ENCODE data around the gene TENT5C. TPM values are rescaled to one million over a fixed set of nuclear protein-coding genes. Genes with fewer than 3 reads are reported as not detected.
A peak's percentile ranks its signal among the peaks of the same experiment; 100 is the strongest.

The TENT5C gene
- total RNA-seq, 1 donor from 2014 or later, result 59.3 TPM

DNA sequence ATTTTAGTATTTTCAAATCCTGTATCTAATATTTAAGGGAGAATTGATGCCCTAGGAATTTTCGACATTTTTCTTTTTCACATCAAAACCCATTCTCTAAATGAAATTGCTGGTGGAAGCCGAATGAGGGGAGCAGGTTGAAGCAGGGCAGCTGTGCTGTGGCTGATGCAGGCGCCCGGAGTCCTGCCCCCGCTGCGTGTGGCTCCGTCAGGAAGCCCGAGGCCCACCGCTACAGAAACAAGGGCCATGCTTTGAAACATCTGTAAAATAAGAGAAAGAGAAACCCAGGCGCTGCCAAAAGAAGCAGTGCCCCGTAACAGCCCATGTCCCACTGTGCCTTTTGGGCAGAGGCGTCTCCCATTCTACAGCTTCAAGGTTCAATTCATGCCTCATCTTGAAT, 41.1 kb downstream of the TENT5C start:
- intact Hi-C loops (cut with micrococcal nuclease), result no loop called here
- Mint-ChIP-seq H3K4me3 (no peak overlapping the region), H3K4me1 (peaks cover 33% of the 10 kb centered on the region), H3K27ac (no peak overlapping the region), H3K9me3 (no peaks in the 10 kb centered on the region), H3K27me3 (no peaks in the 10 kb centered on the region), H3K36me3 (ENCODE audit: low read depth) (no peaks in the 10 kb centered on the region)
- CTCF ChIA-PET, result interaction anchor here (1.1 to 1.7 kb wide), 2 partner anchors 9 to 28 kb away, joined by 5 to 6 read pairs; no protein-coding TSS in a partner anchor
- POLR2A ChIA-PET, result interaction anchor here (38.9 kb wide), 1 partner anchor 22 kb away, joined by 1269 read pairs; the partner anchor contains the start of gene TENT5C
- ATAC-seq (ENCODE audit: low read depth), result no peak
- DNase-seq, result peak; percentile 2
- TF ChIP-seq, protein P1, sequence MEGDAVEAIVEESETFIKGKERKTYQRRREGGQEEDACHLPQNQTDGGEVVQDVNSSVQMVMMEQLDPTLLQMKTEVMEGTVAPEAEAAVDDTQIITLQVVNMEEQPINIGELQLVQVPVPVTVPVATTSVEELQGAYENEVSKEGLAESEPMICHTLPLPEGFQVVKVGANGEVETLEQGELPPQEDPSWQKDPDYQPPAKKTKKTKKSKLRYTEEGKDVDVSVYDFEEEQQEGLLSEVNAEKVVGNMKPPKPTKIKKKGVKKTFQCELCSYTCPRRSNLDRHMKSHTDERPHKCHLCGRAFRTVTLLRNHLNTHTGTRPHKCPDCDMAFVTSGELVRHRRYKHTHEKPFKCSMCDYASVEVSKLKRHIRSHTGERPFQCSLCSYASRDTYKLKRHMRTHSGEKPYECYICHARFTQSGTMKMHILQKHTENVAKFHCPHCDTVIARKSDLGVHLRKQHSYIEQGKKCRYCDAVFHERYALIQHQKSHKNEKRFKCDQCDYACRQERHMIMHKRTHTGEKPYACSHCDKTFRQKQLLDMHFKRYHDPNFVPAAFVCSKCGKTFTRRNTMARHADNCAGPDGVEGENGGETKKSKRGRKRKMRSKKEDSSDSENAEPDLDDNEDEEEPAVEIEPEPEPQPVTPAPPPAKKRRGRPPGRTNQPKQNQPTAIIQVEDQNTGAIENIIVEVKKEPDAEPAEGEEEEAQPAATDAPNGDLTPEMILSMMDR (IDR thresholded peaks at IDR 0.05), result no peak

DNA sequence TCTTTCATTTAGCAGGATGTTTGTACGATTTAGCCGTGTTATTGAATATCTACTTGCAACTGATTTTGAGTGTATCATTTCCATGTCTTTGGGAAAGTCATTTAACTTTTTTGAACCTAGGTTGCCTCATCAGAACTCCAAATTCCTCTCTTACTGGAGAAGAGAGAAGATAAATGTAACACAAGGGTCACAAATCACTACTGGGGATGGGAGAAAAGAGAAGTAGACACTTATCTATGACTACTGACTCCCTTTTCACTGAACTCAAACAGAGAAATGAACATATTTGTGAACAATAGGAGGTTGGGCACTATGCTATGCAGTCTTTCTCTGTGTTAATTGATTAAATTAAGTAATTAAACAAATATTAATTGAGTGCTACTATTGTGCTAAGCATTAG, 42.2 kb downstream of the TENT5C start:
- Mint-ChIP-seq H3K27ac (no peak overlapping the region), H3K9me3 (no peaks in the 10 kb centered on the region), H3K4me1 (peaks cover 44% of the 10 kb centered on the region), H3K27me3 (no peaks in the 10 kb centered on the region), H3K4me3 (no peak overlapping the region), H3K36me3 (ENCODE audit: low read depth) (no peaks in the 10 kb centered on the region)
- TF ChIP-seq, protein P1 (IDR thresholded peaks at IDR 0.05), result no peak
- ChIA-PET POLR2A (interaction anchor here (38.9 kb wide), 1 partner anchor 23 kb away, joined by 1269 read pairs; the partner anchor contains the start of gene TENT5C), CTCF (interaction anchor here (1.0 kb wide), 1 partner anchor 106 kb away, joined by 3 read pairs; no protein-coding TSS in a partner anchor)
- no peak for DNase-seq
- intact Hi-C loops (cut with micrococcal nuclease), result no loop called here
- ATAC-seq (ENCODE audit: low read depth), result no peak

DNA sequence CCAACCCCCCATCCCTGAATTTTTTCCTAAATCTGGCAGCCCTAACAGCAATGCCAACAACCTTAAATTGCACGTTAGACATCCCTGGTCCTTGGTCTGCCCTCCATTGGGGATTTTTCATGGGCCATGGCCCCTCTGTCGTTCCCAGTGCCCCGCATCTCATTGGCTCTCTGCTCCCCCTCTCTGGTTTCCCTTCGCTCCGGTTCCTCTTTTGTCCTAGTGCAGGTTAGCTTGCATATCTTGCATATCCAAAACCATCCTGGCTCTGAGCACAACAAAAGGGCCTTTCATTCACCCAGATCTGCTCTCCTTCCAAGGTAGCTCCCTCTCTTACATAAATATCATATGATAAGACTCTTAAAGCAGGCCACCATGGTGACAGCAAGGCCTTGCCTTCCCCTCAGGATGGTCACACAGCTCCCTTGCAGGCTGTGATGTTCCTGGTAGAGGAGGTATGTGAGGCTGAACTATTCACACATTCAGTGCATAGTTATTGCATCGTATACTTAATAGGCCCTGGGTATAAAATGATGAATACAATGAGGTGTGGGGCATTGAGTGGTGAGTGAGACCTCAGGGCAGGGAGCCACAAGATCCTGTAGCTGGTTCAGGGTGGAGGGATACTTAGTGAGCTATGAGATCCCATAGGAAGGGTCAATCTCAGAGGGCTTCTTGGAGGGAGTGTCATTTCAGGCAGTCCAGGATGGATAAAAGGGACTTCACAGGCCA, 45.2 kb downstream of the TENT5C start:
- intact Hi-C loops (cut with micrococcal nuclease), result no loop called here
- Mint-ChIP-seq H3K27ac (peak overlapping the region; percentile 50), H3K4me1 (peaks cover 74% of the 10 kb centered on the region), H3K27me3 (no peaks in the 10 kb centered on the region), H3K36me3 (ENCODE audit: low read depth) (no peaks in the 10 kb centered on the region), H3K4me3 (no peak overlapping the region), H3K9me3 (no peaks in the 10 kb centered on the region)
- CTCF ChIA-PET, result interaction anchor here (1.6 to 3.3 kb wide), 2 partner anchors 103 to 116 kb away, joined by 6 to 9 read pairs; no protein-coding TSS in a partner anchor
- TF ChIP-seq, protein P1 (IDR thresholded peaks at IDR 0.05), result no peak
- POLR2A ChIA-PET, result interaction anchor here (8.2 to 38.9 kb wide), 2 partner anchors 14 to 26 kb away, joined by 106 to 1269 read pairs; partner anchors contain the start of gene TENT5C
- no peak for ATAC-seq (ENCODE audit: low read depth)
- no peak for DNase-seq

DNA sequence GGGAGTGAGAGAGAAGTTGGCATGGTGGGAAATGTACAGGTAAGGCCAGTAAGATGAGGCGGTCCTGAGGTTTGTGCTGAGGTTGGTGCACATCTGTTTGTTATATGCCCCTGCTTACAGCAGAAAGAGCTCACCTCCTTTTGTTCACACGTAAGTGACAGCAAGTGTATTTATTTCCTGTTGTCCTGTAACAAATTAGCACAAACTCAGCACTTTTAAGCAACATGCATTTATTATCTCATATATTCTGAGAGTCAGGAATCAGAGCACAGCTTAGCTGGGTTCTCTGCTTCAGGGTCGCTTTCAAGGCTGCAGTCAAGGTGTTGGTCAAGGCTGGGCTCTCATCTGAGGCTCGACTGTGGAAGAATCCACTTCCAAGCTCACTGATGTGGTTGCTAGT, 45.8 kb downstream of the TENT5C start:
- peaks cover 80% of the 10 kb centered on the region for H3K4me1 Mint-ChIP-seq
- no peak for DNase-seq
- H3K27me3 Mint-ChIP-seq, result no peaks in the 10 kb centered on the region
- H3K27ac Mint-ChIP-seq, result peak overlapping the region; percentile 93
- POLR2A ChIA-PET, result interaction anchor here (8.2 to 38.9 kb wide), 2 partner anchors 13 to 27 kb away, joined by 106 to 1269 read pairs; partner anchors contain the start of gene TENT5C
- ATAC-seq (ENCODE audit: low read depth), result no peak
- H3K9me3 Mint-ChIP-seq, result no peaks in the 10 kb centered on the region
- TF ChIP-seq, protein P1 (IDR thresholded peaks at IDR 0.05), result no peak
- CTCF ChIA-PET, result interaction anchor here (1.6 to 3.3 kb wide), 2 partner anchors 102 to 116 kb away, joined by 6 to 9 read pairs; no protein-coding TSS in a partner anchor
- intact Hi-C loops (cut with micrococcal nuclease), result no loop called here
- no peak overlapping the region for H3K4me3 Mint-ChIP-seq
- H3K36me3 Mint-ChIP-seq (ENCODE audit: low read depth), result no peaks in the 10 kb centered on the region

DNA sequence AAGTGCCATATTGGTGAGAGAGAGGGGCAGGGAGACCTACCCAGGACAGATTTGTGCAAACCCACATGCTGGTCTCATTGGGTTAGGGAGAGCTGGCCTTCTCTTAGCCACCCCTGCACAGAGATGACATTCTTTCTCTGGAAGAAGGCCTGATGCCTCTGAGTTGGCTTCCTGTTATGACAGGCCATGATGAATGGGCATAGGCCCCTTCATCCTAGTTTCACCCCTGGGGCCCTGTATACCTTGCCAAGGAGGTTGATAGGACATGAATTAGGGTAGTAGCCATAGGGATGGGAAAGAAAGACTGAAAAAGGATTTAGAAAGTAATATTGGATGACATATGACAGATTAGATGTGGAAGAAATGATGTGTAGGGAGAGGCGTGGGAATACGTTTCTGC, 46.6 kb downstream of the TENT5C start:
- Mint-ChIP-seq H3K27ac (peak overlapping the region; percentile 93), H3K27me3 (no peaks in the 10 kb centered on the region), H3K4me3 (peak overlapping the region; percentile 1), H3K4me1 (peaks cover 88% of the 10 kb centered on the region), H3K9me3 (no peaks in the 10 kb centered on the region), H3K36me3 (ENCODE audit: low read depth) (no peaks in the 10 kb centered on the region)
- ATAC-seq (ENCODE audit: low read depth) (no peak), DNase-seq (peak; percentile 1)
- intact Hi-C loops (cut with micrococcal nuclease), result no loop called here
- ChIA-PET POLR2A (interaction anchor here (8.2 to 38.9 kb wide), 2 partner anchors 12 to 28 kb away, joined by 106 to 1269 read pairs; partner anchors contain the start of gene TENT5C), CTCF (interaction anchor here (1.6 to 3.3 kb wide), 2 partner anchors 102 to 117 kb away, joined by 6 to 9 read pairs; no protein-coding TSS in a partner anchor)
- TF ChIP-seq, protein P1 (IDR thresholded peaks at IDR 0.05), result no peak

Measured in activated B cell treated with CpG ODN at 0.5 μM for 24 hours (primary cell).